Lung (tissue), 12 donors: ENCODE results near the gene POLR3G. TPM values are rescaled to one million over a fixed set of nuclear protein-coding genes. Genes with fewer than 3 reads are reported as not detected.

Source experiments
- ATAC-seq: fragments of 200-7000 bp; cut with Tn5 transposase; one replicate; pipeline ENCODE4 v1.9.1; 2020; ENCODE audit warnings: moderate number of reproducible peaks; ENCODE audit not compliant: insufficient read depth, low FRiP score
- DNase-seq, 3 donors: peaks; one replicate each; pipeline ENCODE4 v3.0.0-alpha.2; 2013 to 2017
- H3K27ac ChIP-seq, 2 donors: one replicate each; pipeline ENCODE4 v1.5.1; 2013; ENCODE audit warnings: mild to moderate bottlenecking in 2 of 2, moderate library complexity in 2 of 2, control low read depth in 1 of 2, inconsistent platforms in 1 of 2, low read depth in 1 of 2, low read length in 1 of 2
- H3K27me3 ChIP-seq, 3 donors: one replicate each; pipeline ENCODE4 v1.5.1; 2013; ENCODE audit warnings: low read length in 2 of 3; ENCODE audit not compliant: control insufficient read depth in 3 of 3, insufficient read depth in 3 of 3
- H3K36me3 ChIP-seq, 4 donors: one replicate each; pipeline ENCODE4 v1.5.1; 2013; ENCODE audit warnings: low read length in 4 of 4, mild to moderate bottlenecking in 1 of 4, moderate library complexity in 1 of 4; ENCODE audit not compliant: control insufficient read depth in 4 of 4, insufficient read depth in 4 of 4
- H3K4me1 ChIP-seq, 5 donors: one replicate each; pipeline ENCODE4 v1.5.1; 2013; ENCODE audit warnings: low read length in 5 of 5, mild to moderate bottlenecking in 2 of 5, moderate library complexity in 1 of 5; ENCODE audit not compliant: control insufficient read depth in 5 of 5, insufficient read depth in 5 of 5
- H3K4me3 ChIP-seq: one replicate; pipeline ENCODE4 v1.5.1; 2013; ENCODE audit warnings: mild to moderate bottlenecking, control low read depth, moderate library complexity
- H3K9ac ChIP-seq, 2 donors: one replicate each; pipeline ENCODE4 v1.5.1; 2013; ENCODE audit warnings: low read length in 2 of 2, control low read depth in 1 of 2; ENCODE audit not compliant: insufficient read depth in 1 of 2
- H3K9me3 ChIP-seq, 4 donors: one replicate each; pipeline ENCODE4 v1.5.1; 2013; ENCODE audit warnings: low read length in 3 of 4, mild to moderate bottlenecking in 1 of 4, moderate library complexity in 1 of 4; ENCODE audit not compliant: control insufficient read depth in 4 of 4, insufficient read depth in 3 of 4
- WGBS, 2 donors: extraction: QIAGEN DNeasy Blood & Tissue Kit; methylation state at CpG; one replicate each; pipeline ENCODE4 v1.1.7; 2013; 5-methylcytosine and 5-hydroxymethylcytosine counted together
- polyA plus RNA-seq, 2 donors: library from polyadenylated mRNA; stranded (reverse); fragments of 200-250 nt; gene quantifications; one replicate each; pipeline ENCODE4 v1.2.1, GENCODE V29; 2013
- total RNA-seq, 2 donors: library from RNA; depleted of rRNA in 1 of 2; stranded (reverse); fragments of >200 nt in 1 of 2; gene quantifications; one replicate each; pipeline ENCODE4 v1.2.1, GENCODE V29; 2014 to 2021
- TF ChIP-seq, protein P1 (sequence below): IDR thresholded peaks from 2 replicates; pipeline ENCODE4 v1.5.1; 2012; ENCODE audit warnings: mild to moderate bottlenecking; ENCODE audit errors: control extremely low read depth, extremely low read depth
- donor health status: control.
- donor health status: control.
- donor health status: Bipolar disorder and iron deficiency.
- donor health status: healthy.
- donor health status: DM: yes; HTN: yes; CAD: no.

Gene POLR3G
- total and polyA plus RNA-seq, 4 donors = 1.1 to 1.3 (median 1.3) TPM

GRCh38 chr5:90504743-90505142 lies 30.1 kb downstream of the POLR3G start:
- no peak for DNase-seq
- Histone ChIP-seq H3K36me3 (no peaks in the 10 kb centered on the region), H3K9me3 (no peaks in the 10 kb centered on the region), H3K27me3 (no peaks in the 10 kb centered on the region), H3K27ac (no peak overlapping the region), H3K9ac (no peak overlapping the region), H3K4me1 (no peaks in the 10 kb centered on the region), H3K4me3 (no peak overlapping the region)
- ATAC-seq = no peak
- 91 to 94% methylated on average over 2 of the region's 2 CpGs for WGBS, 2 donors
- TF ChIP-seq, protein P1, sequence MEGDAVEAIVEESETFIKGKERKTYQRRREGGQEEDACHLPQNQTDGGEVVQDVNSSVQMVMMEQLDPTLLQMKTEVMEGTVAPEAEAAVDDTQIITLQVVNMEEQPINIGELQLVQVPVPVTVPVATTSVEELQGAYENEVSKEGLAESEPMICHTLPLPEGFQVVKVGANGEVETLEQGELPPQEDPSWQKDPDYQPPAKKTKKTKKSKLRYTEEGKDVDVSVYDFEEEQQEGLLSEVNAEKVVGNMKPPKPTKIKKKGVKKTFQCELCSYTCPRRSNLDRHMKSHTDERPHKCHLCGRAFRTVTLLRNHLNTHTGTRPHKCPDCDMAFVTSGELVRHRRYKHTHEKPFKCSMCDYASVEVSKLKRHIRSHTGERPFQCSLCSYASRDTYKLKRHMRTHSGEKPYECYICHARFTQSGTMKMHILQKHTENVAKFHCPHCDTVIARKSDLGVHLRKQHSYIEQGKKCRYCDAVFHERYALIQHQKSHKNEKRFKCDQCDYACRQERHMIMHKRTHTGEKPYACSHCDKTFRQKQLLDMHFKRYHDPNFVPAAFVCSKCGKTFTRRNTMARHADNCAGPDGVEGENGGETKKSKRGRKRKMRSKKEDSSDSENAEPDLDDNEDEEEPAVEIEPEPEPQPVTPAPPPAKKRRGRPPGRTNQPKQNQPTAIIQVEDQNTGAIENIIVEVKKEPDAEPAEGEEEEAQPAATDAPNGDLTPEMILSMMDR = no peak

DNA sequence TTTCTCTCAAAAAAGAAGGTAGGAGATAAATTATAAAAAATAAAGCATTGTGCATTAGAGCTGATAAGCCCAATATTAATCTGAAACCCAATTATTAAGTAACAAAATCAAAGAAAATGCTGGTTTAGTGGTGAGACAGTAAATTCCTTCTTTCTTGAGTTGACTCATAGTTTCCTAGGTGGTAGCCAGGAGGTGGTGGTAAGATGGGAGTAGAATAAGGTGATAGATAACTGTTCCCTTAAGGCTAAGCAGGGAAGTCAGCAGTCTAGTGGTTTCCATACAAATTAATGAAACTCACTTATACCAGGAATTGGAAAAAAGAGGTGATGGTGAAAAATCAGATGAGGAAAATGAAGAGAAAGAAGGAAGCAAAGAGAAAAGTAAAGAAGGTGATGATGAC lies 31.6 kb downstream of the POLR3G start:
- DNase-seq (no peak), ATAC-seq (no peak)
- H3K27ac ChIP-seq = no peak overlapping the region
- no peaks in the 10 kb centered on the region for H3K27me3 ChIP-seq
- H3K9me3 ChIP-seq = no peaks in the 10 kb centered on the region
- H3K9ac ChIP-seq = no peak overlapping the region
- TF ChIP-seq, protein P1 = no peak
- no peaks in the 10 kb centered on the region for H3K36me3 ChIP-seq
- no peaks in the 10 kb centered on the region for H3K4me1 ChIP-seq
- H3K4me3 ChIP-seq = no peak overlapping the region

- ATAC-seq (no peak), DNase-seq (no peak)
- TF ChIP-seq, protein P1 = no peak
- Histone ChIP-seq H3K4me1 (no peaks in the 10 kb centered on the region), H3K4me3 (no peak overlapping the region), H3K9me3 (no peaks in the 10 kb centered on the region), H3K36me3 (peaks cover 0 to 2% (median under 1%) of the 10 kb centered on the region in 4 donors), H3K27ac (no peak overlapping the region), H3K27me3 (no peaks in the 10 kb centered on the region), H3K9ac (no peak overlapping the region)
- 73 to 91% methylated on average over 1 of the region's 1 CpG for WGBS, 2 donors
These were observed 35.8 kb downstream of the POLR3G start for GRCh38 chr5:90510438-90510837.

GRCh38 chr5:90514520-90514919 lies 39.9 kb downstream of the POLR3G start:
- TF ChIP-seq, protein P1 = no peak
- Histone ChIP-seq H3K27ac (no peak overlapping the region), H3K4me1 (peaks cover 0 to 10% (median 0%) of the 10 kb centered on the region in 5 donors), H3K9ac (no peak overlapping the region), H3K4me3 (no peak overlapping the region), H3K36me3 (peaks cover 2 to 12% (median 6%) of the 10 kb centered on the region in 4 donors), H3K9me3 (no peaks in the 10 kb centered on the region), H3K27me3 (no peaks in the 10 kb centered on the region)
- no peak for DNase-seq
- WGBS, 2 donors = 90 to 92% methylated on average over 3 of the region's 3 CpGs
- ATAC-seq = no peak
